Activated CD4-positive, alpha-beta T cell treated with anti-CD3 and anti-CD28 coated beads, Interleukin-2, amount 50 U/mL, for 16 hours (primary cell): Measurements from ENCODE around the gene KRT1.

Source experiments
- DNase-seq: peaks from one replicate; pipeline ENCODE4 v3.0.0-alpha.2; 2020

KRT1 gene

DNA sequence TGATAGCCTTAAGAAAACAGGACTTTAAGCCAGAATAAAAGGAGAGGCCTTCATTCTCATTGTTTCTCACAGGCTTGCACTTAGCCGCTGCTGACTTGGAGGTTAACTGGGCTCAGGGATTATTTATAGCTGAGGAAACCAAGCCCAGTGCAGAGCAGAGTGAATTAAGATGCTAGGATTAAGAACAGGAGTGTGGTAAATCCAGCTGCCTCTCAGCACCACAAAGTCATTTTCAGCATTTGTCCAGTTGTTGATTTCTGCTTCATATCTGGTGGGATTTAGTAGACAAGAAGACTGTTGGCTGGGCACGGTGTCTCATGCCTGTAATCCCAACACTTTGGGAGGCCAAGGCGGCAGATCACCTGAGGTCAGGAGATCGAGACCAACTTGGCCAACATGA is 47.6 kb downstream of the KRT1 start:
- DNase-seq: no peak

DNA sequence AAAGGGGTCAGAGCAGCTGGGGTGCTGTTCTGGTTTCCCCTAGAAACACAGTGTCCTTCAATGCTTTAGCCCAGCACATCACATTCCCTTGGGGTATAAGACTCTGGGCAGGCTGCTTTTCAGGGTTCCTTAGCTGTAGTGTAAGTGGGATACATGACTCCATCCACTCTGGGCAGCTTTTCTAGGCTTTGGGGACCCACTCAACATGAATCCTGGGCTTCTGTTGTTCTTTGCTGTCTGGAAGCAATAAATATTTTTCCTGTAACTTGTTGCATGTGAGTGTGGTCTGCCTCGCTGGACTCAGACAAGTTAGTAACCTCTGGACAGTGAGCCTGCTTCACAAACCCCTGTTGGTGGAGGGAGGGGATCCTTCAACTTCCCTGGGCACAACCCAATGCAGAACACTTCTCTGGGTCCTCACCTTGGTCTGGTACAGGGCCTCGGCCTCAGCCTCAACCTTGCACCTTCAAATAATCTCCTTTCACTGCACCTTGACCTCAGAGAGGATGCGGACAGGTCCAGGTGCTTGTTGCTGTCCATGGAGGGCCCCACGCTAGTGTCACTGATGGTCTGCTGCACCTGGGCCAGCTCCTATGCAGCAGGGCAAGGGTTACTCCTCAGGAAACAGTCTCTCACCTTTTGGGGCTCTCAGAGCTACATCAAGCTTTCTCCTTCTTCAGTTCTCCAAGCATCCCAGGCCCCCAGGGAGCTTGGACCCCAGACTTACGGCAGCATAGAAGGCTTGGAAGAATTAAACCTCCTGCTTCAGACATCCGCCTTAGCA is 48.3 kb downstream of the KRT1 start:
- DNase-seq: no peak

DNA sequence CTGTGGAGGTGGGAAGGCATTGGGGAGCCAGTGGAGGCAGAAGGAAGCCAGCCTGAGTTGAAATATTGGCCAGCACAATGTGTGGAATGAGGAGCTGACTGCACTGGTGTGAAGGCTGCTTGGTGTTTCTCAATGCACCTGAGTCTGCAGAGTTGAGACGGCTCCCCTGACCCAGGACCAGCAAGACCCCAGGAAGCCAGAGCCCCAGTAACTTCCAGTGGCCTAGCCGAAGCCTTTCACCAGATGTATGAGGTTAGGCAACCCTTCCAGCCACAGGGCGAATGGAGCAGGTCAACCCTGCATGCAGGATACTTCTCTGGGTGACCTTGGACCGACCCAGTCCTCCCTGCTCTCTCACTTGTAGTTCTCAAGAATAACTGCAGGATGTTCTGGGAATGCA is 48.9 kb downstream of the KRT1 start:
- DNase-seq: no peak

DNA sequence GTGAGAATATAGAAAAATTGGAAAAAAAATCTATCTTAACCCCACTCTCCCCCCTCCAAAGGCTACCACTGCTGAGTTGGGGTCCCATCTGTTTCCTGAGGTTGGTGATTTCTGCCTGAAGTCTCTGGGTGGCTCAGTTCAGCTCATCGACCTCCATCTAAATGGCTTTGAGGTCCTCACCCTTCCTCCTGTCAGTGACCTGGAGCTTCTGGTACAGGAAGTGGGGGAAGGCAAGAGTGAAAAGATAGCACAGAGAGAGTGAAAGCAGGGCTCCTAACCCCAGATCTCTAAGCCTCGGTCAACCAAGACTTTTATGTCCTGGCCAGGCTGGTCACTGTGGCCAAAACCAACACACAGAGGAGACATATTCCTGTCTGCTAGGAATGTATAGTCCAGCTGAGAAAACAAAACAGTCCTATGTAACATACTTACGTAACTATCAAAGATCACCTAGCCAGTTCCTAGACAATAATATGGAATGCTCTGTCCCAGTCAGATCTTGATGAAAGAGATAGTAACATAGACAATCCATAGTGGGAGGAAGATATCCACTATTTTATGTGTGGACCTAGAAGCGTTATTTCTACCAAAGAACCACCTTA is 49.5 kb downstream of the KRT1 start:
- no peak for DNase-seq

DNA sequence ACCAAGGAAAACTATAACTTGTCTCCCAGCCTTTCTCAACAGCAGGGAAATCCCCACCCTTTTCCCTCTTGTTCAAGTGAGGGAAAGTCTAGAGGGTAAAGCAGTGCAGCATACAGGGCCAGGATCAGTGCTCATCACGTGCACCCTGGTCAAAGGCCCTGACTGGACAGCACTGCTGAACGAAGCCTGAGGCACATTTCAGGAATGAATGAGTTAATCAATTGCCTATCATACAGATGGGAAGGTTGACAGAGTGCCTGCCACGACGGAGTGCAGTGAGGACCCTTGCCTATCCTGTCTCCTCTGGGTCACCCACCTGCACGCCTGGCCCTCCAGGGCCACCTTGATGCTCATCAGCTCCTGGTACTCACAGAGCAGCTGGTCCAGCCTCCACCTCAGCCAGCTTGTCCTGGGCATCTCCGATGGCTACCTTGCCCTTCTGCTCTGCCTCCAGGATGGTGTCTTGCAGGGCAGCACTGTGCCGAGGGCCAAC is 50.2 kb downstream of the KRT1 start:
- DNase-seq: no peak

DNA sequence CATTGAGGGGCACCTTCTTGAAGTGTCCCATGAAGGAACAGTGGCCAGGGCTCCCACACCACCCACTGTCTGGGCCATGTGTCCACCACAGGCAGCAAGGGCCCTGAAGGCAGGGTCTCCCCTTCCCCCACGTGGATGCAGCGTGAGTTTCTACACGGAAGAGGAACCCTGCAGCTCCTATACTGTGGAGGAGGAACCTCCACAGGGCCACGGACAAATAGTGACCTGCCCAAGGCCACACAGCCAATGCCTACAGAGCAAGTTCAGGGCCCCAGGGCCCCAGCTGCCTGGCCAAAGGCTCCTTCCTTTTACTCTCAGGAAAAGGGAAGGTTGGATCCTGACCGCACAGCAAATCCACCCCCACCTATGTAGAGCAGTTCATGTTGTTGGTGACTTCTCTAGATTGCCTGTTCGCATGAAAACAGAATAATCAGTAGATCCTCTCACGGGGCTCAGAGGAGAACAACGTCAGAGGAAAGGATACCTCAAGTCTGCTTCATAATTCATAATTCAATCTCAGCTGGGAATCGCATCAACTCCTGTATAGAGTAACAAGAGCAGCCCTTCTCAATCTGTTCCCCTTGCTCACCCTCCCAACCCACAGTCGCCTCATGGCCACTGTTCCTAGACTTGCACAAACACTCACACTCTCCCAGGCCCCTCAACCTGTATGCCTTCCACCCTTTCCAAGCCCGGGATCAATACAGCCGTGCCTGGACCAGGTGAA is 50.8 kb downstream of the KRT1 start:
- DNase-seq: no peak

DNA sequence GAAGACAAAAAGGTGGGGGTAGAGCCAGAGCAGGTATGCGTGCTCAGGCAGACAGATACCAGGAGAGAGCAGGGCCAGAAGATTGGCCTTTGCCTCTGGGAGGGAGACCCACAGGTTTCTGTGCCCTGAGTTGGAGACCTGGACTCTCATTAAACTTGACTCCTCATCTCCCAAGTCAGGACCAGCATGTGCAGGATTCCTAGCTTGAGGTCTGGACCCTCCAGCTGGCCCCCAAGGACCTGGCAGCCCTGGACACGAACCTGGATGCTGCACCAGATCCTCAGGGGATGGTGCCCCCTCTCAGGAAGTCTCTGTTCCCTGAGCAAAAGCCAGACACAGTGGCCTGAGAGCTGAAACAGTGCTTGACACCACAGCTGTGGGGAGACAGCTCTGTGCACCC is 51.4 kb downstream of the KRT1 start:
- no peak for DNase-seq

DNA sequence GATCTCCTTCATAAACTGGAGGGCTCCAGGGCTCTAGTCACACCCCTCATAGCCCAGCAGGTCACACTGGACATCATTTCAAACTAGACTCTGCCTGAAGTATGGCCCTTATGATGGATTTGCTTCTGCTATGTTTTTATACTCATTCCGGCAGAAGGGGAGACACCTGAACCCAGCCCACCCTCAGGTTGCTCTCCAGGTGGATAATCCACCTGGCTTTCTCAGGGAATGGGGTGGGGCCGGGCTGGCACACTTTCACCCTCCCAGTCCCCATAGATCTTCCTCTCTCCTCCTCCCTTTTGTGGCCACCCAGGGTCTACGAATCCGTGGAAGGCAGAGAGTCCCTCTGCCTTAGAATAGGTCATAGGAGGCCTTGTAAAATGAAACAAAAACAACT is 52.1 kb downstream of the KRT1 start:
- no peak for DNase-seq

DNA sequence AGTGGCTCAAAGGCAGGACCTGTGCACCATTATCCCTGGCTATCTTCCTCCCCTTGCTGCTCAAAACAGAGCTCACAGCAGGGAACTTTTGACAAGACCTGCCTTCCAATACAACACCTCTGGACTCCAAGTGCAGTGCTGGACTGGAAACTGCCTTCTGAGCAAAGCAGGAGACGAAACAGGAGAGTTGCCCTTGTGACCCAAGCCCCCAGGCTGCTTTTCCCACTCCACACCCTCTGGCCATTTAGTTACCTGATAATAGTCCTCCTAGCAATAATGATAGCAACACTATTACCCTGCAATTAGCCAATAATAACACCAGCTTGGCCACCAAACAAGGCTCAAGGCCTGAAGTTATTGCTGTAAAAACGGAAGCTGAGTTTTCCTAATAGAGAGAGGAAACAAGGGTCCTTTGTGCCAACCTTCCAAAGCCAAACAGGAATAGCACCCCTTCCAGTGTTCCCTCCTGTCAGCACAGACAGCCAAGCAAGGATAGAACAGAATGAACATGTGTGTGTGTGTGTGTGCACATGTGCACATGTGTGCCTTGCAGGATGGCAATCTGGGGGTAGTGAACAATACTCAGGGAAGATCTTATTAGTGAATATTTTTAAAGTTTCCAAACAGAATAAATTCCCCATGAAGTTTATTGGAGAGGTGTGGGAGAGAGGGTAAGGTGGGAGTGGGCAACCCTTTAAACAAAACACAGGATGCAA is 52.7 kb downstream of the KRT1 start:
- no peak for DNase-seq
